ENCODE data around the gene CFAP54.

GRCh38 chr12:96548384-96548783 lies 59.0 kb downstream of the CFAP54 start:
- TF ChIP-seq CTCF (IDR thresholded peaks at IDR 0.05), result no peak
- no peak for TF ChIP-seq MAX (IDR thresholded peaks at IDR 0.05; ENCODE audit: low read depth)
- no peak for TF ChIP-seq RCOR1 (IDR thresholded peaks at IDR 0.05; ENCODE audit: low read length)
- TF ChIP-seq TAF1 (IDR thresholded peaks at IDR 0.05; ENCODE audit: borderline replicate concordance, low read depth, low read length), result no peak
- TF ChIP-seq EP300 (IDR thresholded peaks at IDR 0.05; ENCODE audit: borderline replicate concordance in 1 of 2, low read depth in 1 of 2, low read length in 1 of 2), result no peak
- TF ChIP-seq ZBTB33 (IDR thresholded peaks at IDR 0.05; ENCODE audit: borderline replicate concordance, low read depth), result no peak
- no peak for TF ChIP-seq ELF1 (IDR thresholded peaks at IDR 0.05)
- TF ChIP-seq JUND (IDR thresholded peaks at IDR 0.05), result no peak
- TF ChIP-seq EZH2phosphoT487 (IDR thresholded peaks at IDR 0.05; ENCODE audit: borderline replicate concordance, low read depth), result no peak
- TF ChIP-seq TEAD4 (IDR thresholded peaks at IDR 0.05; ENCODE audit: borderline replicate concordance, insufficient read depth), result no peak
- no peak for TF ChIP-seq CHD2 (IDR thresholded peaks at IDR 0.05; ENCODE audit: low read length, partially characterized antibody)
- no peak for TF ChIP-seq NFIC (IDR thresholded peaks at IDR 0.05; ENCODE audit: borderline replicate concordance)
- TF ChIP-seq FOXJ3 (CRISPR knock-in tag; IDR thresholded peaks at IDR 0.05), result no peak
